Measurements from ENCODE around the gene XIAP. TPM values are rescaled to one million over a fixed set of nuclear protein-coding genes. Genes with fewer than 3 reads are reported as not detected.

XIAP gene
- total RNA-seq: 15.3 and 23.3 TPM in 2 replicates

GRCh38 chrX:123859846-123860838 lies at the start of gene XIAP:
Gene XIAP (plus strand): TSS chrX:123860053. CDS start chrX:123885663, 25,610 bp downstream.

GRCh38 chrX:123961268-123962005 lies 101.6 kb downstream of the XIAP start, which contains the start of gene STAG2:
Gene STAG2 (plus strand): TSS chrX:123961706. CDS start chrX:124022628, 60,922 bp downstream.

Other genes starting within 250 kb of the XIAP start
- gene THOC2, start 127.0 kb upstream of the XIAP start, total RNA-seq: 34.1 and 35.3 TPM in 2 replicates
- 32.2 and 46.6 TPM in 2 replicates for gene STAG2, start 101.7 kb downstream of the XIAP start, total RNA-seq

Measured in airway epithelial cell (primary cell).